PC-9 (cell line): ENCODE data around the gene MYD88.

Experiments
- CTCF ChIP-seq: fragments of 200-600 bp; sonication (generic); conservative IDR thresholded peaks from 2 replicates; pipeline ENCODE4 v1.6.1; 2017; ENCODE audit warnings: mixed run types, antibody characterized with exemption, mild to moderate bottlenecking, moderate library complexity
- EZH2 ChIP-seq: fragments of 200-600 bp; sonication (generic); IDR thresholded peaks from 2 replicates; pipeline ENCODE4 v1.8.0; 2017; ENCODE audit warnings: antibody characterized with exemption, low read depth

GRCh38 chr3:38127611-38128302 is 10.7 kb upstream of the MYD88 start:
- TF ChIP-seq CTCF (no peak), EZH2 (no peak)
